ENCODE data around the gene SORBS1.

Gene SORBS1

GRCh38 chr10:95346715-95347401 is 214.3 kb downstream of the SORBS1 start:
- no peak for DNase-seq (ENCODE audit: low read depth)

- no peak for DNase-seq (ENCODE audit: low read depth)
Observed at GRCh38 chr10:95343573-95343972, 217.6 kb downstream of the SORBS1 start.

GRCh38 chr10:95341716-95342130 is 219.4 kb downstream of the SORBS1 start:
- DNase-seq (ENCODE audit: low read depth), result no peak

GRCh38 chr10:95339863-95340262 is 221.3 kb downstream of the SORBS1 start:
- no peak for DNase-seq (ENCODE audit: low read depth)

- no peak for DNase-seq (ENCODE audit: low read depth)
Observed at GRCh38 chr10:95337423-95338160, 223.6 kb downstream of the SORBS1 start.

GRCh38 chr10:95336702-95337101 is 224.5 kb downstream of the SORBS1 start:
- DNase-seq (ENCODE audit: low read depth), result no peak

GRCh38 chr10:95335933-95336699 is 225.1 kb downstream of the SORBS1 start:
- DNase-seq (ENCODE audit: low read depth), result no peak

GRCh38 chr10:95334805-95335144 is 226.4 kb downstream of the SORBS1 start:
- DNase-seq (ENCODE audit: low read depth), result no peak

GRCh38 chr10:95333997-95334804 is 227.0 kb downstream of the SORBS1 start:
- no peak for DNase-seq (ENCODE audit: low read depth)

GRCh38 chr10:95332666-95333249 is 228.4 kb downstream of the SORBS1 start:
- no peak for DNase-seq (ENCODE audit: low read depth)

GRCh38 chr10:95331596-95332130 is 229.5 kb downstream of the SORBS1 start:
- DNase-seq (ENCODE audit: low read depth), result no peak

GRCh38 chr10:95330966-95331453 is 230.2 kb downstream of the SORBS1 start:
- no peak for DNase-seq (ENCODE audit: low read depth)

GRCh38 chr10:95329296-95329695 is 231.9 kb downstream of the SORBS1 start:
- no peak for DNase-seq (ENCODE audit: low read depth)

GRCh38 chr10:95328013-95328412 is 233.2 kb downstream of the SORBS1 start:
- no peak for DNase-seq (ENCODE audit: low read depth)

- no peak for DNase-seq (ENCODE audit: low read depth)
Observed at GRCh38 chr10:95327367-95327766, 233.8 kb downstream of the SORBS1 start.

GRCh38 chr10:95326396-95326795 is 234.8 kb downstream of the SORBS1 start:
- no peak for DNase-seq (ENCODE audit: low read depth)

GRCh38 chr10:95325863-95326262 is 235.3 kb downstream of the SORBS1 start:
- DNase-seq (ENCODE audit: low read depth), result no peak

GRCh38 chr10:95324436-95325268 is 236.5 kb downstream of the SORBS1 start:
- DNase-seq (ENCODE audit: low read depth), result no peak

GRCh38 chr10:95321554-95322301 is 239.4 kb downstream of the SORBS1 start:
- no peak for DNase-seq (ENCODE audit: low read depth)

GRCh38 chr10:95319239-95319638 is 241.9 kb downstream of the SORBS1 start:
- DNase-seq (ENCODE audit: low read depth), result no peak
